Adrenal gland (tissue), 5 donors: Measurements from ENCODE around the gene ROM1.

Experiments
- CTCF ChIP-seq, 6 experiments: fragments of 450-650 bp in 4 of 6; fragments of 200-600 bp in 2 of 6; sonication (generic) in 1 of 6; IDR thresholded peaks; 1 replicate in 5 of 6; 2 replicates in 1 of 6; pipeline versions ENCODE4 v1.5.1 to v1.8.0; 2016 to 2021; ENCODE audit warnings: antibody characterized with exemption in 6 of 6, mild to moderate bottlenecking in 2 of 6, moderate library complexity in 1 of 6
- POLR2A ChIP-seq, 2 donors: fragments of 450-650 bp; IDR thresholded peaks; one replicate each; pipeline ENCODE4 v1.6.1; 2017; ENCODE audit warnings: antibody characterized with exemption in 2 of 2, mild to moderate bottlenecking in 2 of 2, moderate library complexity in 1 of 2
- donor health status: DM: no; HTN: no; CAD: no.

- TF ChIP-seq POLR2A (IDR thresholded peaks at IDR 0.05) (no peak), CTCF (IDR thresholded peaks at IDR 0.05) (no peak)
These were observed 14.7 kb downstream of the ROM1 start for GRCh38 chr11:62627713-62628112.
